Mucosa of gallbladder (tissue), 1 donor: ENCODE measurements around the gene BCL2L15. TPM values are rescaled to one million over a fixed set of nuclear protein-coding genes. Genes with fewer than 3 reads are reported as not detected.

ENCODE experiments used
- total RNA-seq: library from RNA; stranded (reverse); gene quantifications from one replicate; pipeline ENCODE4 v1.2.1, GENCODE V29; 2021
- donor health status: DM: no; HTN: no; CAD: no.

Gene BCL2L15
- total RNA-seq, 1 donor from 2014 or later, result 20.9 TPM

Other genes with a start within 250 kb of the BCL2L15 start
- gene PHTF1, start 128.1 kb downstream of the BCL2L15 start, total RNA-seq, result 27.1 TPM
- 20.5 TPM for gene RSBN1, start 75.1 kb downstream of the BCL2L15 start, total RNA-seq
- 3.1 TPM for gene PTPN22, start 15.9 kb downstream of the BCL2L15 start, total RNA-seq
- gene AP4B1, start 17.2 kb upstream of the BCL2L15 start, total RNA-seq, result 21.5 TPM
- gene DCLRE1B, start 17.7 kb upstream of the BCL2L15 start, total RNA-seq, result 6.0 TPM
- gene HIPK1, start 41.7 kb upstream of the BCL2L15 start, total RNA-seq, result 72.3 TPM
- 74.8 TPM for gene OLFML3, start 91.9 kb upstream of the BCL2L15 start, total RNA-seq